HL-60/S4 (cell line): ENCODE measurements around the gene TEX2.
"Not testable (repeated sequence)": the region's sequence is repeated elsewhere in the genome, so short reads cannot be mapped to it uniquely, and the experiment has no call there.

Experiments
- in situ Hi-C: fragments of 300-500 bp; cut with MboI; formaldehyde crosslinking; loops from 2 replicates; pipeline ENCODE4 v1.14.3; 2022; ENCODE audit warnings: low sequenced_read_pairs

The TEX2 gene

GRCh38 chr17:64242633-64243032 lies 20.4 kb downstream of the TEX2 start:
- in situ Hi-C loops: no loop called here

DNA sequence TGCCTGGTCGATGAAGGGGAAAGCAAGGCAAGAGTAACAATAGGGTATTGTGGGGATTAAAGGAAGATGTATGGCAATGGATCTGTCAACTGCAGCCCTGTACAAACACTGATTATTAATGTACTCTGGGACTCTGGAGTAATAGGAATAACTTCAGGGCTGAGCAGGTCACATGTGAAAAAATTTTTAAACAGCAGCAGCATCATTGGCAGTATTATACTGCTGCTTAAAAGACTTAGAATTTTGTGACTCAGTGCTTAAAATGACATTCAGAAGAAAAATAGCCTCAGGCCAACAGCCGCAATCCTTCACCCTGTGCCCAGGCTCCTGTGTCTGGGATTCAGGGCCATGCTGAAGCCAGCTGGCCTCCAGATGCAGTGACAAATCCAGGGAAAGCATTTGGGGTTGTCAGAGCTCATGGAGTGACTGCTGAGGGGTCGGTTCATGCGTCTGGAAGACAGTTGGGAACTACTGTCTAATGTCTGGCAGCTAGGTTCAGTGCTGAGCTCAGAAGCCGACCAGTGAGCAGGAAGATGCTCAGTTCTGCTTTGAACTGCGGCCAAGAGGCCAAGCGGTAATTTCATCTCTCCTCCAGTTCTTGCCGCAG lies 22.2 kb downstream of the TEX2 start:
- in situ Hi-C loops: no loop called here

DNA sequence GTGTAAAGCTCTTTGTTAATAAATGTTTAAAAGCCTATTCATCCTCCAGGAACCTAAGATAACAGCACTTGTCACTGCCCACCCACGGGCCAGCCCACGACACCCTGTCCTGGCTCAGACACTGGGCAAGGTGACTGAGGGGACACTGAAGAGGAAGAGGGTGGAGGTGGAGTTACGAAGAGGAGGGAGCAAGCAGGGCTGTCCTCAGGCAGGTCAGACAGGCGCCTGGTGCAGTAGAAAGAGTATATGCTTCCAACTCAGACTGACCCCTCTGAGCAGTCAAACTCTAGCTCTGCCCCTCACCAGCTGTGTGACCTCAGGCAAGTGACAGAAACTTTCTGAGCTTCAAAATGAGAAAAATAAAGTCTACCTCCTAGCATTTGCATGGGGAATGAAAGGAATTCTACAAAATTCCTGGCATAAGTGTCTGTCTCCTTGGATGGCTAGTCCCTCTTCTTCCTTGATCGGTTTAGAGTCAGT lies 22.8 kb downstream of the TEX2 start:
- in situ Hi-C loops: no loop called here

DNA sequence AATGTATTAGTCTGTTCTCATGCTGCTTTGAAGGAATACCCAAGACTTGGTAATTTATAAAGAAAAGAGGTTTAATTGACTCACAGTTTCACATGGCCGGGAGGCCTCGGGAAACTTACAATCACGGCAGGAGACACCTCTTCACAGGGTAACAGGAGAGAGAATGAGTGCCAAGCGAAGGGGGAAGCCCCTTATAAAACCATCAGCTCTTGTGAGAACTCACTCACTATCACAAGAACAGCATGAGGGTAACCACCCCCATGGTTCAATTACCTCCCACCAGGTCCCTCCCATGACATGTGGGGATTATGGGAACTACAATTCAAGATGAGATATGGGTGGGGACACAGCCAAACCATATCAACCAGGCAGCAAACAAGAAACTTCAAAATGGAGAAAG lies 24.6 kb downstream of the TEX2 start:
- in situ Hi-C loops: not testable (repeated sequence)

DNA sequence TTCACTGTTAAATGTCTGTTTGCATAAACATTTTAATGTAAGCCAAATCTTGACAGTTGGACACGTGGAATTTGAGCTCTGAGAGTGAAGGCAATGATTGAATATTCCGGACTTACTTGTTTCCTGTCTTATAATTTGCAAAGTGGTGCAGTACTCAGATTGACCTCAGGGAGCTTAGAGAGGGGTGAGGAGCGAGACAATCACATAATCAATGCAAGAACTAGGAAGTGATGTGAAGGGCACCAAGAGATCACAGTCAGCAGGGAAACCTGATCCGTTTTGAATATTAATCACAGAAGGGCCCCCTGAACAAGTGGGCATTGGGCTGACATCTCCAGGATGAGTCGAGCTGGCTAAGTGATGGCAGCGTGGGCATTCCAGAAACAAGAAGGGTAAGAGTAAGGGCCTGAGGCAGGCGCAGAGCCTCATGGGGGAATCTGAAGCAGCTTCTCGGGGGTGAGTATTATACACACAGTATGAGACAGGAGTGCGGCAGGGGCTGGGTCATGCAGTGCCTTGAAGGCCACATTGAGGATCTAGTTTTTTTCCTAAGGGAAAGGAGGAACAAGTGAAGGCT lies 26.1 kb downstream of the TEX2 start:
- in situ Hi-C loops: no loop called here

DNA sequence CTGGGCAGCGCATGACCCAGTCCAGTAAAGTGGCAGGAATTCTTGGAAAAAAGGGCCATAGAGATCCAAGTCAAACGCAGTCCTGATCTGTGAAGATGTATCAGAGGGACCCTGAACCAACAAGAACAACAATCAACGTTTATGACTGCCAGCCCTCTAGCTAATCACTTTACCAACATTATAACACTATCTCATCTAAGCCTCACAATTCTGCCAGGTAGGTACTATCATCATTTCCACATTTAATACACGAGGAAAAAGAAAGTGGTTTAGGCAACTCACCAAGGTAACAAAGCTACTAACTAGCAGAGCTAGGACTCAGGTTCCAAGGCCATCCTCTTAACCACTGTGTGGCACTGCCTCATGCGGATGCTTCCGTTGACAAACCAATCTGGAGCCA lies 28.1 kb downstream of the TEX2 start:
- in situ Hi-C loops: no loop called here

DNA sequence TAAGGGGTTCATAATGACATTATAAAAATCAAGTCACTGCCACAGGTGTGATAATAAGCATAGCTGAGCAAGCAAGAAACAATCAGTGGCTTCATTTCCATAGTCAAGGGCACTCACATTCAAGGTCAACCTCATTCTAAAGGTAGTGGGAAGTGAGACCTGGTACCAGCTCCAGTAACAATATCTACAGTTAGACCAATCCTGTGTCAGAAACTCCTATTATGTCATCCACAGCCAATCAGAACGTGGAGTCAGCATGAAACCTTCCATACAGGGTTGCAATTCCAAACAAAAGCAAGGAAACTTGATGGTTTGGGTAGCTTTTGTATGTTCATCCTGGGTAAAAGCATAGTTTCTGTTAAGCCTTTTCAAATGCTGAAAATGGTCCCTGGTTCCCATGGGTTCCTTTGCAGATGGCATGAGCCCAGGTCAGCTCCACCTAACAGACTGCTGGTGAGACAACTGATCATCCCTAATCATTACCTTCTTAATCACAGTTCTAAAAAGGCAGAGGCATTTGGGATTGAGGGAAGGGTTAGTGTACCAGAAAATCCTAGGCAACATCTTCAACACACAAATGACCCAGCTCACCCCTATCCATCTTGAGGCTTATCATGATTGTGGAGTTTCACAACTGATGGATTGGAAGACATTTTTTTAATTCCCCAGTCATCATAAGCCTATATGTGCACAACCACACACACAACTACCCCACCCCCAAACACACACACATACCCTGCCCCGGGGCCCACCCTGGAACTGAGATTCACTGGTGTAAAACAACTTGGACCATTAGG lies 30.4 kb downstream of the TEX2 start:
- in situ Hi-C loops: no loop called here

DNA sequence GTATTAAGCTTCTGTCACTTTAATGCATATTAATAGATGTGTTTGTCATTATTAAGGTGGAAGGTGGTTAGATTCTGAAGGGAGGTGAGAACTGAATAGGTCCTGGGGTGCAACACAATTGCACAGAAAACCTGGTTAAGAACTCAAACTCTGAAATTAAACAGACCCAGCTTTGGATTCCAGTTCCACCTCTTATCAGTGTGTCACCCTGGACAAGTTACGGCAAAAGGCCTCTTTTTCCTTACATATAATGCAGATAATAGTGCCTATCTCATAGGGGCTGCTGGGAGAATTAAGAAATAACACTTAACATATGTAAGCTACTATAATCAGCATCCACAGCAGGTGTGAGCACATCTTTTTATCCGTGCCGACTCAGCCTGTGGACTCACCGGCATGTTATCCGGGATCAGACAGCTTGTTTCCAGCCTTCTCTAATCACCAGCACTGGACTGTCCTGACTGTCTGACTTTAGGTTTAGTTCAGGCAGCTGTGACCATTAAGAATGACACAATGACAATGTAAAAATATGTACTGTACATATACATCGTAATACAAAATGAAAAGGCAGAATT lies 31.4 kb downstream of the TEX2 start:
- in situ Hi-C loops: no loop called here

GRCh38 chr17:64230791-64231408 lies 32.2 kb downstream of the TEX2 start:
- in situ Hi-C loops: no loop called here

- in situ Hi-C loops: no loop called here
These were observed 33.0 kb downstream of the TEX2 start for GRCh38 chr17:64229815-64230728.

DNA sequence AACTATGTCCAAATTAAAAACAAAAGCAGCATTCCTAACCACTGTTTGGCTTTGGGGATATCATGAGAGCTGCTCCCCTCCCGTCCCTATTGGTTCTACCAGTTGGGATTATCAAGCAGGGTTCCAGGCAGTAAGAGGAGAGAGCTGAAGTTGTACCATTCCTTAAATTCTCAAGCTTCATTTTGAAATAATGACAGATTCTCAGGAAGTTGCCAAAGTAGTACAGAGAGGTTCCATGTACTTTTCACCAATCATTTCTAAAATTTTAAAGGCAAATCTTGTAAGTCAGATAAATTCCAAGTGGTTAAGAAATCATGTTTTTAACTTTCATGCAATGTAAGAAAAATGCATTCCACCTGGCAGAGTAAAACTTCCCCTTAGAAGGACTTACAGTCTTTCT lies 36.9 kb downstream of the TEX2 start:
- in situ Hi-C loops: no loop called here

GRCh38 chr17:64225410-64225809 lies 37.6 kb downstream of the TEX2 start:
- in situ Hi-C loops: no loop called here

DNA sequence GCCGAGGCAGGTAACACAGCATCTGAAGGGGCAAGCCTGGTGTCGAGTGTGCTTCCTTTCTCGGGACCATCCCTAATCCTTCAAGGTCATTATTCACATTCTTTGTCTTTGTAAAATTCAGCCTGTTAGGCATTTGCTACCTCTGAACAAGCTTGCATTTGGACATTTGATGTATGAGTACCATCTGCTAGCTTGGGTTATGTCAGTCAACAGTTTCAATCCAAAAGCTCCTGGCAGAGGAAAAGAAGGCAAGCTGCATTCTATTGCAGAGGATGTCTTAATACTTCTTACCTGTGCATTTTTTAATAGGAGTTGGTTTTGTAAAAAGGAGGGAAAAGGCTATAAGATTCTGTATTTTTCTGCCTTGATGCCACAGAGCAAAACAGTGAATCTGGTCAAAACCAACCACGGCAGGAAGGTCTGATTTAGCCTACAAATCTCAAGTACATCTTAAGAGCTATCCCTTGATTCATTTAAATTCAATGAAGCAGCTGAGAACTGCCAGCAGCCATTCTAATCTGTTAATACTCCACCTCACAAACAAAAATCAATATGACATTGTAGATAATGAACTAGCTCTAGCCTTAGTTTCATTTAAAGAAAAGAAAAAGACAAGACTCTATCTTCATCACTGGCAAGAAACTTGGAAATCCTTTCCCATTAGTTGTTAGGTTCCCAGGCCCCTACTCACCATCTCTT lies 39.0 kb downstream of the TEX2 start:
- in situ Hi-C loops: no loop called here

DNA sequence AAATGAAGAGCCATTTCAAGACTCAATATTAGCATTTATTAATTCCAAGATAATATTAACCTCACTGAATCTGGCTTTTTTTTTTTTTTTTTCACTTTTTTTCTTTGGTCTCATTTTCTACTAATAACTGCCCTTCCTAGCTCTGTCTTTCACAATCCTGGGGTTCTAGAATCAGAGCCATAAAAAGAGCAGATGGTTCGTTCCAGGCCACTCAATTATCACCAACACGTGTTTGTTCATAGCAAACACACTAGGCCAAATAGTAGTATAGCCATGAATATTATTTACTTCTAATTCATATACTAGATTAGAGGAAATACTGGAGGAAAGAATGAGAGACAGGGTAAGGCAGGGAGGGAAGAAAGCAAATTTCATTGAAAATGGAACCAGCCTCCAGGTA lies 39.8 kb downstream of the TEX2 start:
- in situ Hi-C loops: no loop called here

- in situ Hi-C loops: no loop called here
These were observed 41.4 kb downstream of the TEX2 start for GRCh38 chr17:64221679-64222078.

GRCh38 chr17:64220604-64221003 lies 42.5 kb downstream of the TEX2 start:
- in situ Hi-C loops: not testable (repeated sequence)

DNA sequence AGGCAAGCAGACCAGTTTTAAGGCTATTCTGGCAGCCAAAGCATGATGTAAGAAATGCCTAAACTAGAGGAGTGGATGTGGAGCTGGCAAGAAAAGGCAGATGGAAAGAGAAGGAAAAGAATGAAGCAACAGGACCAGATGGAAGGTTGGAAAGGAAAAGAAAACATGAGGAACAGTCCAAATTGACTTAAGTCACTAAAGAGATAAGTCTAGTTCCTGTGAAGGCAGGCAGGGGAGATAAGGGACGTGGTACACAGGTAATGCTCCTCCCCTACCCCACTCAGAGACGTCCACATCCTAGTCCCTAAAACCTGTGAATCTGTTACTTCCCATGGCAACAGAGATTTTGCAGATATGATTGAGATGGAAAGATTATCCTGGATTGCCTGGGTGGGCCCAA lies 43.5 kb downstream of the TEX2 start:
- in situ Hi-C loops: no loop called here

DNA sequence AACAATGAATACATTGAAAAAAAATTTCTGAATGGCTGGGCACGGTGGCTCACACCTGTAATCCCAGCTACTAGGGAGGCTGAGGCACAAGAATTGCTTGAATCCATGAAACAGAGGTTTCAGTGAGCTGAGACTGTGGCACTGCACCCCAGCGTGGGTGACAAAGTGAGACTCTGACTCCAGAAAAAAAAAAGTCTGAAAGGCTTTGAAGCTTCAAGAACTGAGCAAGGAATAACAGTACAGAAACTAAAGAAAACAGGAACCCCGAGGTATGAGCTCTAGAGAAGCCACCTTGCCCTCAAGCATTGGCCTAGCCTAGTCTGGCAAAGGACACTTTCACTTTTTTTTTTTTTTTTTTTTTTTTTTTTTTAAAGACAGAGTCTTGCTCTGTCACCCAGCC lies 45.0 kb downstream of the TEX2 start:
- in situ Hi-C loops: no loop called here

- in situ Hi-C loops: no loop called here
These were observed 45.8 kb downstream of the TEX2 start for GRCh38 chr17:64217249-64217691.
